SK-N-SH (cell line): ENCODE data around the gene TMCO4. TPM values are rescaled to one million over a fixed set of nuclear protein-coding genes. Genes with fewer than 3 reads are reported as not detected.
A peak's percentile ranks its signal among the peaks of the same experiment; 100 is the strongest.
"Not testable (repeated sequence)": the region's sequence is repeated elsewhere in the genome, so short reads cannot be mapped to it uniquely, and the experiment has no call there.

Experiments
- CTCF ChIA-PET: fragments of 300-600, 350-600 bp; formaldehyde crosslinking; extraction: SDS; loops from one replicate; lab custom pipeline; 2021; lab: Yijun Ruan, JAX
- POLR2A ChIA-PET: fragments of 350-600 bp; sonication (Branson Sonifier 250); formaldehyde crosslinking; extraction: SDS; loops from one replicate; lab custom pipeline; 2020; ENCODE audit warnings: antibody characterized with exemption, inconsistent platforms; lab: Yijun Ruan, JAX
- DNase-seq: peaks from one replicate; pipeline ENCODE4 v3.0.0; 2012
- H2AFZ ChIP-seq: fragments of 200-600 bp; sonication (generic); 2 replicates; pipeline ENCODE4 v1.8.1; 2016; ENCODE audit warnings: antibody characterized with exemption, mild to moderate bottlenecking, low read depth
- H3F3A ChIP-seq: fragments of 200-600 bp; sonication (generic); replicated peaks from 2 replicates; pipeline ENCODE3; 2016; ENCODE audit warnings: antibody characterized with exemption, mild to moderate bottlenecking; ENCODE audit not compliant: insufficient read depth
- H3K27ac ChIP-seq, 2 experiments: fragments of 200-500 bp in 1 of 2; fragments of 200-600 bp in 1 of 2; sonication (Bioruptor generic) in 1 of 2; sonication (generic), shearing (Covaris generic) in 1 of 2; 2 replicates each; pipeline versions ENCODE4 v1.5.1 to v1.6.1; 2014 to 2016; ENCODE audit warnings: low read depth in 2 of 2, inconsistent platforms in 1 of 2, low read length in 1 of 2, mild to moderate bottlenecking in 1 of 2, mixed read lengths in 1 of 2
- H3K27me3 ChIP-seq: fragments of 200-600 bp; sonication (generic), shearing (Covaris generic); 2 replicates; pipeline ENCODE4 v1.6.1; 2016; ENCODE audit warnings: mixed run types; ENCODE audit not compliant: insufficient read depth
- H3K36me3 ChIP-seq, 2 experiments: fragments of 200-500 bp in 1 of 2; fragments of 200-600 bp in 1 of 2; sonication (Bioruptor generic) in 1 of 2; sonication (generic) in 1 of 2; replicated peaks in 1 of 2; 2 replicates each; pipeline versions ENCODE3 to v1.5.1; 2014 to 2016; ENCODE audit warnings: low read length in 1 of 2, mild to moderate bottlenecking in 1 of 2; ENCODE audit not compliant: insufficient read depth in 2 of 2, control insufficient read depth in 1 of 2
- H3K4me1 ChIP-seq, 2 experiments: fragments of 200-500 bp in 1 of 2; fragments of 200-600 bp in 1 of 2; sonication (Bioruptor generic) in 1 of 2; sonication (generic), shearing (Covaris generic) in 1 of 2; 2 replicates each; pipeline versions ENCODE4 v1.5.1 to v1.6.1; 2014 to 2016; ENCODE audit warnings: low read depth in 1 of 2, low read length in 1 of 2, mixed run types in 1 of 2; ENCODE audit not compliant: insufficient read depth in 2 of 2, control insufficient read depth in 1 of 2
- H3K4me2 ChIP-seq: fragments of 200-600 bp; sonication (generic), shearing (Covaris generic); 2 replicates; pipeline ENCODE4 v1.6.1; 2017; ENCODE audit warnings: mixed run types
- H3K4me3 ChIP-seq, 2 experiments: fragments of 200-500 bp in 1 of 2; fragments of 200-600 bp in 1 of 2; sonication (Bioruptor generic) in 1 of 2; sonication (generic), shearing (Covaris generic) in 1 of 2; 2 replicates each; pipeline versions ENCODE4 v1.5.1 to v1.8.1; 2014 to 2016; ENCODE audit warnings: low read depth in 2 of 2, inconsistent platforms in 1 of 2, low read length in 1 of 2, mild to moderate bottlenecking in 1 of 2, mixed read lengths in 1 of 2, moderate library complexity in 1 of 2
- H3K79me2 ChIP-seq: fragments of 200-600 bp; sonication (generic); 2 replicates; pipeline ENCODE4 v1.8.1; 2017; ENCODE audit warnings: mild to moderate bottlenecking; ENCODE audit not compliant: insufficient read depth
- H3K9ac ChIP-seq: fragments of 200-600 bp; sonication (generic); 2 replicates; pipeline ENCODE4 v1.6.1; 2017; ENCODE audit warnings: mixed run types
- H3K9me2 ChIP-seq: fragments of 200-600 bp; sonication (generic); 2 replicates; pipeline ENCODE4 v1.6.1; 2017; ENCODE audit warnings: mixed run types
- H3K9me3 ChIP-seq: fragments of 200-600 bp; sonication (generic); 2 replicates; pipeline ENCODE4 v1.6.1; 2017; ENCODE audit warnings: mixed run types, mild to moderate bottlenecking, moderate library complexity
- H4K20me1 ChIP-seq: fragments of 200-600 bp; sonication (generic); 2 replicates; pipeline ENCODE4 v1.6.1; 2017; ENCODE audit warnings: mild to moderate bottlenecking, mixed run types; ENCODE audit not compliant: insufficient read depth
- CHD2 ChIP-seq: fragments of 150-350 bp; IDR thresholded peaks from 2 replicates; pipeline ENCODE4 v1.6.1; 2018; ENCODE audit warnings: low read length; ENCODE audit not compliant: partially characterized antibody
- EP300 ChIP-seq, 2 experiments: IDR thresholded peaks; 2 replicates each; pipeline versions ENCODE4 v1.4.0 to v1.6.1; 2012; ENCODE audit warnings: borderline replicate concordance in 1 of 2, low read depth in 1 of 2, low read length in 1 of 2
- EZH2phosphoT487 ChIP-seq: fragments of 200-600 bp; sonication (generic); IDR thresholded peaks from 2 replicates; pipeline ENCODE4 v1.6.1; 2017; ENCODE audit warnings: low read depth, mixed run types, mild to moderate bottlenecking, antibody characterized with exemption, moderate library complexity, borderline replicate concordance
- FOSL2 ChIP-seq: IDR thresholded peaks from 2 replicates; pipeline ENCODE4 v1.4.0; 2012; ENCODE audit warnings: low read depth, mild to moderate bottlenecking, moderate library complexity, borderline replicate concordance
- FOXM1 ChIP-seq: IDR thresholded peaks from 2 replicates; pipeline ENCODE4 v1.4.0; 2012; ENCODE audit warnings: low read depth, mild to moderate bottlenecking
- GATA2 ChIP-seq: sonication (generic); formaldehyde crosslinking; IDR thresholded peaks from 2 replicates; pipeline ENCODE4 v1.5.0; 2020; ENCODE audit warnings: mild to moderate bottlenecking, missing genetic modification reagents
- IRF3 ChIP-seq: fragments of 150-350 bp; IDR thresholded peaks from 2 replicates; pipeline ENCODE4 v1.6.1; 2016; ENCODE audit warnings: mild to moderate bottlenecking, low read depth, low read length
- NFIC ChIP-seq: IDR thresholded peaks from 2 replicates; pipeline ENCODE4 v1.4.0; 2012; ENCODE audit warnings: borderline replicate concordance
- NRF1 ChIP-seq: IDR thresholded peaks from 2 replicates; pipeline ENCODE4 v1.6.1; 2012; ENCODE audit warnings: low read depth, mild to moderate bottlenecking, low read length
- RCOR1 ChIP-seq: fragments of 150-350 bp; IDR thresholded peaks from 2 replicates; pipeline ENCODE4 v1.6.1; 2017; ENCODE audit warnings: antibody characterized with exemption, low read length
- TCF12 ChIP-seq: IDR thresholded peaks from 2 replicates; pipeline ENCODE4 v1.4.0; 2012
- USF1 ChIP-seq: IDR thresholded peaks from 2 replicates; pipeline ENCODE4 v1.4.0; 2012; ENCODE audit warnings: low read depth, borderline replicate concordance
- USF2 ChIP-seq: fragments of 150-350 bp; IDR thresholded peaks from 2 replicates; pipeline ENCODE4 v1.6.1; 2017; ENCODE audit warnings: antibody characterized with exemption, low read length, low read depth, borderline replicate concordance
- WGBS: methylation state at CpG from one replicate; pipeline ENCODE4 v1.1.6; 2017; ENCODE audit warnings: low lambda C conversion rate; 5-methylcytosine and 5-hydroxymethylcytosine counted together
- polyA plus RNA-seq, 3 experiments: library from polyadenylated mRNA; depleted of rRNA; stranded (reverse); fragments of >200 nt; gene quantifications; 2 replicates each; pipeline ENCODE4 v1.2.3, GENCODE V29; 2012
- TF ChIP-seq, protein P1 (sequence below): fragments of 200-600 bp; sonication (generic); IDR thresholded peaks from 2 replicates; pipeline ENCODE4 v1.6.1; 2017; ENCODE audit warnings: antibody characterized with exemption, mild to moderate bottlenecking, moderate library complexity
- TF ChIP-seq, protein P2 (sequence below): IDR thresholded peaks from 2 replicates; pipeline ENCODE4 v1.4.0; 2012; ENCODE audit warnings: low read depth, borderline replicate concordance

Gene TMCO4
- polyA plus RNA-seq, 1 of the 3 experiments (the other 2 are of a cell fraction): 4.2 TPM

DNA sequence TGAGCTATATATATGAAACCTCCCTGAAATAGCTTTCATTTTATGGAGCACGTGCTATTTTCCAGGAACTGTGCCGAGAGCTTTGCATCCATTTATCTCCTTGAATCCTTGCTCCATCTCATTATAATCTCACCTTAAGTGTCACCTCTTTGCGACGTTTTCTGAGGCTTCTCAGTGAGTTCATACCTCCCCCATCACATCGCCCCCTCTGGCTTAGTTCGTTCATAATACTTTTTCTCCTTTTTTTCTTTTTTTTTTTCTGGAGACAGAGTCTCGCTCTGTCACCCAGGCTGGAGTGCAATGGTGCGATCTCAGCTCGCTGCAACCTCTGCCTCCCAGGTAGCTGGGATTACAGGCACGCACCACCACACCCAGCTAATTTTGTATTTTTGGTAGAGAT, 160.5 kb downstream of the TMCO4 start:
- H3K9me2 ChIP-seq, H3K4me3 ChIP-seq, H3K36me3 ChIP-seq, H3K27me3 ChIP-seq, POLR2A ChIA-PET, H3K27ac ChIP-seq, H3K79me2 ChIP-seq, H3K4me2 ChIP-seq, H3K9me3 ChIP-seq, H2AFZ ChIP-seq, H3F3A ChIP-seq, H4K20me1 ChIP-seq, H3K9ac ChIP-seq, DNase-seq: not testable (repeated sequence)
- peaks cover 0 to 11% of the 10 kb centered on the region in 2 experiments; a peak in 1 of 4 replicates for H3K4me1 ChIP-seq
- WGBS: 86% methylated on average over 10 of the region's 10 CpGs
- CTCF ChIA-PET: interaction anchor here (0.6 to 1.9 kb wide), 3 partner anchors 9 to 91 kb away, joined by 3 to 5 read pairs (median 4); a partner anchor contains a TSS
- TF ChIP-seq, protein P1, sequence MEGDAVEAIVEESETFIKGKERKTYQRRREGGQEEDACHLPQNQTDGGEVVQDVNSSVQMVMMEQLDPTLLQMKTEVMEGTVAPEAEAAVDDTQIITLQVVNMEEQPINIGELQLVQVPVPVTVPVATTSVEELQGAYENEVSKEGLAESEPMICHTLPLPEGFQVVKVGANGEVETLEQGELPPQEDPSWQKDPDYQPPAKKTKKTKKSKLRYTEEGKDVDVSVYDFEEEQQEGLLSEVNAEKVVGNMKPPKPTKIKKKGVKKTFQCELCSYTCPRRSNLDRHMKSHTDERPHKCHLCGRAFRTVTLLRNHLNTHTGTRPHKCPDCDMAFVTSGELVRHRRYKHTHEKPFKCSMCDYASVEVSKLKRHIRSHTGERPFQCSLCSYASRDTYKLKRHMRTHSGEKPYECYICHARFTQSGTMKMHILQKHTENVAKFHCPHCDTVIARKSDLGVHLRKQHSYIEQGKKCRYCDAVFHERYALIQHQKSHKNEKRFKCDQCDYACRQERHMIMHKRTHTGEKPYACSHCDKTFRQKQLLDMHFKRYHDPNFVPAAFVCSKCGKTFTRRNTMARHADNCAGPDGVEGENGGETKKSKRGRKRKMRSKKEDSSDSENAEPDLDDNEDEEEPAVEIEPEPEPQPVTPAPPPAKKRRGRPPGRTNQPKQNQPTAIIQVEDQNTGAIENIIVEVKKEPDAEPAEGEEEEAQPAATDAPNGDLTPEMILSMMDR: peak; percentile 29
- TF ChIP-seq, all 33 proteins: peak for 1; not testable (repeated sequence) for 32

GRCh38 chr1:19637606-19638005, 162.1 kb downstream of the TMCO4 start:
- no peak overlapping the region for H2AFZ ChIP-seq
- ChIA-PET CTCF (interaction anchor here (1.2 kb wide), 2 partner anchors 12 to 192 kb away, joined by 3 to 4 read pairs; no protein-coding TSS in a partner anchor), POLR2A (no interaction called here)
- no peak for DNase-seq
- H3K9me3 ChIP-seq: no peaks in the 10 kb centered on the region
- no peak overlapping the region for H3K9ac ChIP-seq
- H4K20me1 ChIP-seq: no peaks in the 10 kb centered on the region
- no peaks in the 10 kb centered on the region for H3K79me2 ChIP-seq
- no peak overlapping the region for H3K27ac ChIP-seq
- H3K27me3 ChIP-seq: no peaks in the 10 kb centered on the region
- no peak overlapping the region for H3K4me2 ChIP-seq
- peaks cover 0 to 11% of the 10 kb centered on the region in 2 experiments; a peak in 1 of 4 replicates for H3K4me1 ChIP-seq
- WGBS: 81% methylated on average over 5 of the region's 10 CpGs
- H3K36me3 ChIP-seq: no peaks in the 10 kb centered on the region
- H3F3A ChIP-seq: peaks cover 3% of the 10 kb centered on the region
- H3K4me3 ChIP-seq: no peak overlapping the region
- no peaks in the 10 kb centered on the region for H3K9me2 ChIP-seq
- TF ChIP-seq FOSL2 (no peak), IRF3 (no peak), EZH2phosphoT487 (no peak), NFIC (no peak), CHD2 (no peak), TCF12 (no peak), EP300 (IDR thresholded peaks at IDR 0.05; ENCODE audit: borderline replicate concordance in 1 of 2, low read depth in 1 of 2, low read length in 1 of 2) (no peak), USF2 (no peak), RCOR1 (no peak), GATA2 (CRISPR knock-in tag) (no peak), NRF1 (no peak), USF1 (no peak), FOXM1 (no peak)
- TF ChIP-seq, protein P1: no peak
- TF ChIP-seq, protein P2, sequence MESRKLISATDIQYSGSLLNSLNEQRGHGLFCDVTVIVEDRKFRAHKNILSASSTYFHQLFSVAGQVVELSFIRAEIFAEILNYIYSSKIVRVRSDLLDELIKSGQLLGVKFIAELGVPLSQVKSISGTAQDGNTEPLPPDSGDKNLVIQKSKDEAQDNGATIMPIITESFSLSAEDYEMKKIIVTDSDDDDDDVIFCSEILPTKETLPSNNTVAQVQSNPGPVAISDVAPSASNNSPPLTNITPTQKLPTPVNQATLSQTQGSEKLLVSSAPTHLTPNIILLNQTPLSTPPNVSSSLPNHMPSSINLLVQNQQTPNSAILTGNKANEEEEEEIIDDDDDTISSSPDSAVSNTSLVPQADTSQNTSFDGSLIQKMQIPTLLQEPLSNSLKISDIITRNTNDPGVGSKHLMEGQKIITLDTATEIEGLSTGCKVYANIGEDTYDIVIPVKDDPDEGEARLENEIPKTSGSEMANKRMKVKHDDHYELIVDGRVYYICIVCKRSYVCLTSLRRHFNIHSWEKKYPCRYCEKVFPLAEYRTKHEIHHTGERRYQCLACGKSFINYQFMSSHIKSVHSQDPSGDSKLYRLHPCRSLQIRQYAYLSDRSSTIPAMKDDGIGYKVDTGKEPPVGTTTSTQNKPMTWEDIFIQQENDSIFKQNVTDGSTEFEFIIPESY: no peak
